K562 (cell line): Measurements from ENCODE around the gene C6orf47. TPM values are rescaled to one million over a fixed set of nuclear protein-coding genes. Genes with fewer than 3 reads are reported as not detected.

ENCODE experiments used
- CLOCK ChIP-seq: fragments of 250-450 bp; sonication (Bioruptor Pico); IDR thresholded peaks from 2 replicates; pipeline ENCODE4 v1.4.0; 2020; ENCODE audit warnings: mild to moderate bottlenecking, moderate library complexity, borderline replicate concordance
- E2F8 ChIP-seq: fragments of 450-650 bp; IDR thresholded peaks from 2 replicates; pipeline ENCODE4 v1.7.1; 2018; ENCODE audit warnings: mild to moderate bottlenecking, low read depth; ENCODE audit not compliant: partially characterized antibody
- ILF3 ChIP-seq: fragments of 450-650 bp; IDR thresholded peaks from 2 replicates; pipeline ENCODE4 v1.6.1; 2018; ENCODE audit warnings: antibody characterized with exemption, mild to moderate bottlenecking, moderate library complexity, borderline replicate concordance
- PHTF2 ChIP-seq: fragments of 250-450 bp; sonication (Bioruptor Pico); IDR thresholded peaks from 2 replicates; pipeline ENCODE4 v1.5.0; 2021; ENCODE audit warnings: mild to moderate bottlenecking
- RFX5 ChIP-seq: IDR thresholded peaks from 2 replicates; pipeline ENCODE4 v1.6.1; 2011; ENCODE audit warnings: low read depth, mild to moderate bottlenecking, improper control_type of control experiment, low read length
- TFE3 ChIP-seq: fragments of 450-650 bp; formaldehyde crosslinking; IDR thresholded peaks from 2 replicates; pipeline ENCODE4 v1.4.0; 2020; ENCODE audit warnings: mild to moderate bottlenecking, mixed read lengths
- ZNF318 ChIP-seq, 2 experiments: fragments of 450-650 bp; IDR thresholded peaks; 2 replicates each; pipeline ENCODE4 v1.6.1; 2016; ENCODE audit warnings: mild to moderate bottlenecking in 2 of 2, borderline replicate concordance in 1 of 2, low read depth in 1 of 2, moderate library complexity in 1 of 2
- polyA plus RNA-seq, 8 experiments: library from polyadenylated mRNA; depleted of rRNA in 4 of 8; stranded (reverse) in 5 of 8; unstranded in 3 of 8; fragments of >200 nt; fragmentation: Nextera tagmentation in 2 of 8; fragmentation: Illumina TruSeq in 1 of 8; extraction: Ambion mirVana in 2 of 8; extraction: Trizol in 1 of 8; gene quantifications; 2 replicates each; pipeline versions ENCODE4 v1.2.1 to v1.2.3, GENCODE V29; 2011 to 2014; ENCODE audit warnings: inconsistent platforms in 1 of 8, missing spikeins in 1 of 8
- total RNA-seq, 7 experiments: library from RNA; depleted of rRNA in 6 of 7; stranded (reverse); fragments of >200 nt in 6 of 7; fragmentation: Illumina TruSeq in 2 of 7; extraction: Trizol in 2 of 7; gene quantifications; 2 replicates each; pipeline versions ENCODE4 v1.2.1 to v1.2.3, GENCODE V29; 2011 to 2021; ENCODE audit warnings: low replicate concordance in 1 of 7

The C6orf47 gene
- total and polyA plus RNA-seq, 9 of the 15 experiments (the other 6 are each of a cell fraction or from before 2014, with no cell fraction given), result 0.14 to 43.8 (median 27.0) TPM

- TF ChIP-seq TFE3 (CRISPR knock-in tag), result no peak; the same call in 1 of the 2 replicates
- TF ChIP-seq RFX5, result no peak
- TF ChIP-seq ZNF318 (IDR thresholded peaks at IDR 0.05; ENCODE audit: borderline replicate concordance in 1 of 2, low read depth in 1 of 2), result 0 out of 4 replicates have a peak, but pooled peaks of 1 of the 2 experiments have one; percentile 17
- TF ChIP-seq PHTF2, result no peak; the same call in 1 of the 2 replicates
- no peak for TF ChIP-seq ILF3
- TF ChIP-seq CLOCK (CRISPR knock-in tag), result no peak
- TF ChIP-seq E2F8, result peak; percentile 71
Observed at GRCh38 chr6:31660381-31661261, at the start of gene C6orf47 (continued).
